PFSK-1 (cell line): ENCODE measurements around the gene RIT1.

Experiments used
- FOXP2 ChIP-seq: optimal IDR thresholded peaks from 2 replicates; pipeline ENCODE3; 2011; ENCODE audit warnings: borderline replicate concordance, control low read depth, inconsistent platforms; ENCODE audit not compliant: insufficient read depth; ENCODE audit errors: extremely low read length, extremely low read depth
- POLR2AphosphoS5 ChIP-seq: IDR thresholded peaks from 2 replicates; pipeline ENCODE4 v1.6.1; 2012; ENCODE audit warnings: low read depth, mild to moderate bottlenecking, control low read depth, low read length, moderate library complexity
- SIN3A ChIP-seq: IDR thresholded peaks from 2 replicates; pipeline ENCODE4 v1.6.1; 2012; ENCODE audit warnings: mild to moderate bottlenecking, low read length, moderate library complexity, borderline replicate concordance; ENCODE audit not compliant: insufficient read depth
- TAF1 ChIP-seq: IDR thresholded peaks from 2 replicates; pipeline ENCODE4 v1.6.1; 2012; ENCODE audit warnings: low read length, control low read depth, borderline replicate concordance; ENCODE audit not compliant: insufficient read depth
- TF ChIP-seq, protein P1 (sequence below), 2 experiments: IDR thresholded peaks; 2 replicates each; pipeline versions ENCODE4 v1.6.1 to v1.8.0; 2011 to 2012; ENCODE audit warnings: low read depth in 2 of 2, low read length in 2 of 2, control low read depth in 1 of 2, inconsistent platforms in 1 of 2, mild to moderate bottlenecking in 1 of 2, moderate library complexity in 1 of 2; ENCODE audit not compliant: insufficient read depth in 1 of 2

Gene RIT1

GRCh38 chr1:155940482-155940992, 29.4 kb upstream of the RIT1 start:
- TF ChIP-seq POLR2AphosphoS5 (no peak), FOXP2 (no peak), SIN3A (no peak), TAF1 (no peak)
- TF ChIP-seq, protein P1, sequence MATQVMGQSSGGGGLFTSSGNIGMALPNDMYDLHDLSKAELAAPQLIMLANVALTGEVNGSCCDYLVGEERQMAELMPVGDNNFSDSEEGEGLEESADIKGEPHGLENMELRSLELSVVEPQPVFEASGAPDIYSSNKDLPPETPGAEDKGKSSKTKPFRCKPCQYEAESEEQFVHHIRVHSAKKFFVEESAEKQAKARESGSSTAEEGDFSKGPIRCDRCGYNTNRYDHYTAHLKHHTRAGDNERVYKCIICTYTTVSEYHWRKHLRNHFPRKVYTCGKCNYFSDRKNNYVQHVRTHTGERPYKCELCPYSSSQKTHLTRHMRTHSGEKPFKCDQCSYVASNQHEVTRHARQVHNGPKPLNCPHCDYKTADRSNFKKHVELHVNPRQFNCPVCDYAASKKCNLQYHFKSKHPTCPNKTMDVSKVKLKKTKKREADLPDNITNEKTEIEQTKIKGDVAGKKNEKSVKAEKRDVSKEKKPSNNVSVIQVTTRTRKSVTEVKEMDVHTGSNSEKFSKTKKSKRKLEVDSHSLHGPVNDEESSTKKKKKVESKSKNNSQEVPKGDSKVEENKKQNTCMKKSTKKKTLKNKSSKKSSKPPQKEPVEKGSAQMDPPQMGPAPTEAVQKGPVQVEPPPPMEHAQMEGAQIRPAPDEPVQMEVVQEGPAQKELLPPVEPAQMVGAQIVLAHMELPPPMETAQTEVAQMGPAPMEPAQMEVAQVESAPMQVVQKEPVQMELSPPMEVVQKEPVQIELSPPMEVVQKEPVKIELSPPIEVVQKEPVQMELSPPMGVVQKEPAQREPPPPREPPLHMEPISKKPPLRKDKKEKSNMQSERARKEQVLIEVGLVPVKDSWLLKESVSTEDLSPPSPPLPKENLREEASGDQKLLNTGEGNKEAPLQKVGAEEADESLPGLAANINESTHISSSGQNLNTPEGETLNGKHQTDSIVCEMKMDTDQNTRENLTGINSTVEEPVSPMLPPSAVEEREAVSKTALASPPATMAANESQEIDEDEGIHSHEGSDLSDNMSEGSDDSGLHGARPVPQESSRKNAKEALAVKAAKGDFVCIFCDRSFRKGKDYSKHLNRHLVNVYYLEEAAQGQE (IDR thresholded peaks at IDR 0.05; ENCODE audit: insufficient read depth in 1 of 2, low read depth in 2 of 2, low read length in 2 of 2): no peak

GRCh38 chr1:155938220-155938627, 27.1 kb upstream of the RIT1 start:
- no peak for TF ChIP-seq POLR2AphosphoS5
- TF ChIP-seq FOXP2: no peak
- TF ChIP-seq SIN3A: no peak
- no peak for TF ChIP-seq TAF1
- TF ChIP-seq, protein P1 (IDR thresholded peaks at IDR 0.05; ENCODE audit: insufficient read depth in 1 of 2, low read depth in 2 of 2, low read length in 2 of 2): no peak

- TF ChIP-seq SIN3A (no peak), TAF1 (no peak), FOXP2 (no peak), POLR2AphosphoS5 (no peak)
- TF ChIP-seq, protein P1 (IDR thresholded peaks at IDR 0.05; ENCODE audit: insufficient read depth in 1 of 2, low read depth in 2 of 2, low read length in 2 of 2): no peak
Measured at GRCh38 chr1:155934936-155935590, 23.9 kb upstream of the RIT1 start.

- TF ChIP-seq FOXP2 (no peak), TAF1 (peak; percentile 89), SIN3A (0 out of 2 replicates have a peak, but pooled peaks have one; percentile 47), POLR2AphosphoS5 (peak; percentile 95)
- TF ChIP-seq, protein P1 (IDR thresholded peaks at IDR 0.05; ENCODE audit: insufficient read depth in 1 of 2, low read depth in 2 of 2, low read length in 2 of 2): peak; percentile 1 to 24; a peak in 1 of 4 replicates
Measured at GRCh38 chr1:155934097-155934935, 23.2 kb upstream of the RIT1 start, which contains the start of gene KHDC4. Gene KHDC4, minus strand, starts transcription at chr1:155934413. Its CDS starts 40 bp downstream, at chr1:155934373.
